Measurements from ENCODE around the gene TUT4. TPM values are rescaled to one million over a fixed set of nuclear protein-coding genes. Genes with fewer than 3 reads are reported as not detected.
A peak's percentile ranks its signal among the peaks of the same experiment; 100 is the strongest.

Gene TUT4
- total RNA-seq, 1 donor, result 26.9 TPM

DNA sequence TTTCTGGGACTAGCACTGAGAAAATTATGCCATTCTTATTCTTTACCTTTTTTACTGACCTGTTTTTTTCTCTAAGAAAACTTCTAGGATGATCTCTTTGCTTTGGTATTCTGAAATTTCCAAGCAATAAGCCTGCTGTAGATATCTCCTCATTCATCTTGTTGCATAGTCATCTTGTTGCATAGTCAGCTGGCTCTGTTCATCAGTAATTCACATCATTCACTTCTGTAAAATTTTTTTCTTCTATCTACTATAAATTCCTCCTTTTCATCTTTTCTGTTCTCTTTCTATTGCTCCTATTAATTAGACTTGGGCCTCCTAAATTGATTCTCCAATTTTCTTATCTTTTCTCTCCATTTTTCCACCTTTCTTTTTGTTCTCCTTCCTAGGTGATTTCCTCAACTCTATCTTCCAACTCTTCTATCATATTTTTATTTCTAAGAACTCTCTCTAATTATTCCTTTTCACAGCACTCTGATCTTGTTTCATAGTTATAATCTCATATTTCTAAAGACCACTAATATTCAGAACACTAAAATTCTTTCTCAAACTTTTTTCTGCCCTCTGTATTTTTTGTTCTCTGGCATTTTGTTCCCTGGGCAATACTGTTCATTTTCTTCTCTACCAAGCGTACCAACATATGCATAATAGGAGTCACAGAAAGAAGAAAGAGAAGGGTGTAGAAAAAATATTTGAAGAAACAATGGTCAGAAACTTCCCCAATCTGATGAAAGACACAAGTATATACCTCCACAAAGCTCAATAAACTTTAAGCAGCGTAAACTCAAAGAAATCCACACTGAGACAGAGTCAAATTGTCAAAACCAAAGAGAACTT lies 17.7 kb downstream of the TUT4 start:
- DNase-seq (ENCODE audit: low read depth in 2 of 3, low spot score in 2 of 3), result no peak

DNA sequence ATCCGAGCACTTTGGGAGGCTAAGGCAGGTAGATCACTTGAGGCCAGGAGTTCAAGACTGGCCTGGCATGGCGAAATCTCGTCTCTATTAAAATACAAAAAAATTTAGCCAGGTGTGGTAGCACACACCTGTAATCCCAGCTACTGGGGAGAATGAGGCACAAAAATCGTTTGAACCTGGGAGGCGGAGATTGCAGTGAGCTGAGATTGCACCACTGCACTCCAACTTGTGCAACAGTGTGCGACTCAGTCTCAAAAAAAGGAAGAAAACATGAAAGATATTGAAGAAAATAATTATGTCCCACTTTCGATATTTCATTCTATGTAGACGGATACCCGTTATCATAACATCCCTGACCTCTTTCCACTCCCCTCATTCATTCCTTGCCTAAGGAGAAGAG lies 19.2 kb downstream of the TUT4 start:
- DNase-seq (ENCODE audit: low read depth in 2 of 3, low spot score in 2 of 3), result no peak

- DNase-seq (ENCODE audit: low read depth in 2 of 3, low spot score in 2 of 3), result no peak
Measured at GRCh38 chr1:52532731-52533327, 20.1 kb downstream of the TUT4 start.

DNA sequence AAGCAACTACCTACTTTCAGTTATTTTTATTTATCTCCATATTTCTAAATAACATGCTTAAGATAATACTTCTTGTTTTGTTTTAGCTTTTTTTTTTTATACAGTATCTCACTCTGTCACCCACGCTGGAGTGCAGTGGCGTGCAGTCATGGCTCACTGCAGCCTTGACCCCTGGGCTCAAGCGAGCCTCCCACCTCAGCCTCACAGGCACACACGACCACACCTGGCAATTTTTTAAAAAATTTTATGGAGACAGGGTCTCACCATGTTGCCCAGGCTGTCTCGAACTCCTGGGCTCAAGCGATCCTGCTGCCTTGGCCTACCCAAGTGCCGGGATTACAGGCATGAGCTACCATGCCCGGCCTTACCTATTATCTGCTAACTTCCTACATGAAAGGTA lies 20.6 kb downstream of the TUT4 start:
- no peak for DNase-seq (ENCODE audit: low read depth in 2 of 3, low spot score in 2 of 3)

GRCh38 chr1:52531249-52531872 lies 21.5 kb downstream of the TUT4 start:
- DNase-seq (ENCODE audit: low read depth in 2 of 3, low spot score in 2 of 3), result no peak

DNA sequence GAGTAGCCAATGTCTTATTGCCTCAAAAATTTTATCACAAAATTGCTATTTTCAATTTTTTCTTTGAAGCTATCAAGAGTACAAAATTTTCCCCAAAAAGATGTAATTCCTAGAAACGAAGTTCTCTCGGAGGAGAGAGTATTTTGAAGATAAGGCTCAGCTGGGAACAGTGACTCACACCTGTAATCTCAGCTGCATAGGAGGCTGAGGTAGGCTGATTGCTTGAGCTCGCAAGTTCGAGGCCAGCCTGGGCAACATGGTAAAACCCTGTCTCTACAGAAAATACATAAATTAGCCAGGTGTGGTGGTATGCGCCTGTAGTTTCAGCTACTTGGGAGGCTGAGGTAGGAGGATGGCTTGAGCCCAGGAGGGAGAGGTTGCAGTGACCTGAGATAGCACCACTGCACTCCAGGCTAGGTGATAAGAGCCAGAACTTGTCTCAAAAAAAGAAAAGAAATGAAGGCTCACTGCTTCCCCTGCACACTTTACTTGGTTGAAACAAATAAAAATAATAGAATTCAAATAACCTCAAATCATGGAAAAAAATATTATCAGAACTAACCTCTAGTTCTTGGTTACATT lies 22.2 kb downstream of the TUT4 start:
- no peak for DNase-seq (ENCODE audit: low read depth in 2 of 3, low spot score in 2 of 3)

DNA sequence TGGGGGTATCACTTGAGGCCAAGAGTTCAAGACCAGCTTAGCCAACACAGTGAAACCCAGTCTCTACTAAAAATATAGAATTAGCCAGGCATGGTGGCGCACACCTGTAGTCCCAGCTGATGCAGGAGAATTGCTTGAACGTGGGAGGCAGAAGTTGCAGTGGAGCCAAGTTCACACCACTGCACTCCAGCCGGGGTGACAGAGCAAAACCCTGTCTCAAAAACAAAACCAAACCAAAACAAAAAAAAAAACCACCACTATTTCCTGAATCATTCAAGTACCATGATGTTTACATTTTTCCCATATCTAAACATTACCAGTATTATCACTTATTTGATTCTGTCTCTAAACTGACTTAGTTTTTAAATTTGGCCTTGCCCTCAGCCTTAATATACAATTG lies 29.5 kb downstream of the TUT4 start:
- DNase-seq (ENCODE audit: low read depth in 2 of 3, low spot score in 2 of 3), result peak in 1 of 3 donors; percentile 39

DNA sequence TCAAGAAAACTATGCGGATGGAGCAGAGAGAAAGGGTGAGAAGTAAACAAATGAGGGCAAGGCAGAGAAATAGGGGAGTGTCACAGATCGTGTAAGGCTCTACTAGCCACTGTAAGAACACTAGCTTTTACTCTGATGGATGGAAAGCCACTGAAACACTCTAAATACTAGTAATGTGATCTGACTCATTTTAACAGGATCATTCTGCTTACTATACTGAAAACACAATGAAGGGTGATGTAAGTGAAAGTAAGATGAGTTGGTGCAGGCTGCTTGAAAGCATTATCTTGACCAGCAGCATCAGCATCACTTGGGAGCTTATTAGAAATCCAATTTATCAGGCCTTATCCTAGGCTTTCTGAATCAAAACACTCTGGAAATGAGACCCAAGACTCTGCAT lies 32.7 kb downstream of the TUT4 start:
- no peak for DNase-seq (ENCODE audit: low read depth in 2 of 3, low spot score in 2 of 3)

DNA sequence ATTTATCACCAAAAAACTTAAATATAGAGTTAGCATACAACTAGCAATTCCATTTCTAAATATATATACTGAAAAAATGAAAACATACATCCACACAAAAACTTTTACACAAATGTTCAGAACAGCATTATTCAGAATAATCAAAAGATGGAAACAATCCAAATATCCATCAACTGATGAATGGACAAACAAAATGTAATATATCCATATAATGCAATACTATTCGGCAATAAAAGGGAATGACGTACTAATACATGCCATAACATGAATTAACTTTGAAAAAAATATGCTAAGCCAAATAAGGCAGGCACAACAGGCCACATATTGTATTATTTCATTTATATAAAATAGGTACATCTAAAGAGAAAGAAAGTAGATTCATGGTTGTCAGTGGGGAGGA lies 33.9 kb downstream of the TUT4 start:
- DNase-seq (ENCODE audit: low read depth in 2 of 3, low spot score in 2 of 3), result no peak

GRCh38 chr1:52511851-52512615 lies 40.9 kb downstream of the TUT4 start:
- DNase-seq (ENCODE audit: low read depth in 2 of 3, low spot score in 2 of 3), result no peak

- no peak for DNase-seq (ENCODE audit: low read depth in 2 of 3, low spot score in 2 of 3)
Measured at GRCh38 chr1:52511439-52511838, 41.5 kb downstream of the TUT4 start.

GRCh38 chr1:52506920-52507546 lies 45.9 kb downstream of the TUT4 start:
- no peak for DNase-seq (ENCODE audit: low read depth in 2 of 3, low spot score in 2 of 3)

DNA sequence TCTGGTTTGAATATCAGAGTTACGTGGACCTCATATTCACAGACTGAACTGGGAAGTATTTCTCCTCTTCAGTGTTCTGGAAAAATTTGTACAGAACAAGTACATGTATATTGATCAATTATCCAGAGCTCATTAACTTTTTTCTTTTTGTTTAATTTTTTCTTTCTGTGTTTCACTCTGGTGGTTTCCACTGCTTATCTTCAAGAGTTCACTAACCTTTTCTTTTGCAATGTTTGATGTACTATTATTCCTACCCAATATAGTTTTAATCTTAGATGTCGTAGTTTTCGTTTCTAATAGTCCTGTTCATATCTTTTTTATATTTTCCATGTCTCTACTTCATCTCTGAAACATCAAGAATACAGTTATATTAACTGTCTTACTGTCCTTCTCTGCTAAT lies 46.5 kb downstream of the TUT4 start:
- no peak for DNase-seq (ENCODE audit: low read depth in 2 of 3, low spot score in 2 of 3)

DNA sequence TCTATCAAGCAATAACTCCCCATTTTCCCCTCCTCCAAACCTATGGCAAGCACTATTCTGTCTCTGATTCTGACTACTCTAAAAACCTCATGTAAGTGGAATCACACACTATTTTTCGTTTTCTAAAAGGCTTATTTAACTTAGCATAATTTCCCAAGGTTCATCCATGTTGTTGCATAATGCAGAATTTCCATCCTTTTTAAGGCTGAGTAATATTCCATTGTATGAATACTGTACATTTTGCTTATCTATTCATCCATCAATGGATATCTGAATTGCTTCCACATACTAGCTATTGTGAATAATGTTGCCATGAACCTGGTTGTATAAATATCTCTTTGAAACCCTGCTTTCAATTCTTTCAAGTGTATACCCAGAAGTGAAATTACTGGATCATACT lies 48.2 kb downstream of the TUT4 start:
- no peak for DNase-seq (ENCODE audit: low read depth in 2 of 3, low spot score in 2 of 3)

DNA sequence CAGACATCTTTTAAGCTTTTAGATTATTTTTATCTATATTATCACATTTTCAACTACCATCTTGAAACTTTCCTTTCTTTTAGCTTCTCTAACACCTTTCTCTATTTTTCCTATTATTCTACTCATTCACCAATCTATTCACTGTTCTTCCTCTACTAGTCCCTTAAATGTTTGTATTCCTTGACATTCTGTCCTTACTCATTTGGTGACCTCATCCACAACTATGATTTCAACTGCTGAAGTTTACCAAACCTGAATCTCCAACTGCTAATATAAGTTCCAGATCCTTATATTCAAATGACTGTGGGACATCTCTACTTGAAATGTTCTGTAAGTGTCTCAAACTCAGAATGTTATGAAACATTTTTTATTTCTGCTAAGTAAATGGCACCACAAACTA lies 49.2 kb downstream of the TUT4 start:
- no peak for DNase-seq (ENCODE audit: low read depth in 2 of 3, low spot score in 2 of 3)

GRCh38 chr1:52502789-52503188 lies 50.1 kb downstream of the TUT4 start:
- DNase-seq (ENCODE audit: low read depth in 2 of 3, low spot score in 2 of 3), result no peak

GRCh38 chr1:52487632-52488031 lies 65.3 kb downstream of the TUT4 start:
- no peak for DNase-seq (ENCODE audit: low read depth in 2 of 3, low spot score in 2 of 3)

DNA sequence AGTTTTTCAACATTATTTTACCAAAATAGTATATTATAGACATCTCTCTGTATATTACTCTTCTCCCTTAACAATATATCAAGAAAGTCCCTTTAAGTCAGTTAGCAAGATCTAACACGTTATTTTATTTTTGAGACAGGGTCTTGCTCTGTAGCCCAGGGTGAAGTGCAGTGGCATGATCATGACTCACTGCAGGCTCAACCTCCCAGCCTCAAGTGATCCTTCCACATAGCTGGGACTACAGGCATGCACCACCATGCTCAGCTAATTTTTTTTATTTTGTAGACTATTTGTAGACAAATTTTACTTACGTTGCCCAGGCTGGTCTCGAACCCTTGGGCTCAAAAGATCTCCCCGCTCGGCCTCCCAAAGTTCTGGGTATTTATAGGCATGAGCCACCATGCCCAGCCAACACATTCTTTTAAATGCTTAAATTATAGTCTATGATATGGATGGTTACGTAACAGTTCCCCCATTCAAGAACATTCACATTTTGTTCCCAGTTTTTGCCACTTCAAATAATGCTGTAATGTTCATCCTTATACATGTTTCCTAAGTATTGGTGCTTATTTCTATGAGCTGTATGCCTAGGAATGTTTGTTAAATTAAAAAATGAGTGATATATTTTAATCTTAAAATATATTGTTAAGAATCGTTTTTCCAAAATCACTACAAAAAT lies 70.4 kb downstream of the TUT4 start:
- DNase-seq (ENCODE audit: low read depth in 2 of 3, low spot score in 2 of 3), result no peak

DNA sequence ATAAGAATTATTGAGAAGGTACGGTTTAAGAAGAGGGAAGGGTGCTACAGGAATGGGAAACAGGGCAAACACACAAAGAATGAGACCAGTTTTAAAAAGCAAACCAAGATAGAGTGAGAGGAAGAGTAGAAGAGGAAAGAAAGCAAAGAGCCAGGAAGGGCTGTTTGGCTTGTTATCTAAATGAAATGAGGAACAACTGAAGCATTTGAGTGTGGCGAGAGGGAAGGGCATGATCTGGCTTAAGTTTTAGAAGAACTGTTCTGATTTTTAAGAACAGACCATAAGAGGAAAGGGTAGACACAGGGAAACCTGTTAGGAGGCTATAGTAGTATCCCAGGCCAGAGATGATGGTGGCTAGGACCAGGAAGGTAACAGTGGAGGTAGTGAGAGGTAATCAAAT lies 73.8 kb downstream of the TUT4 start:
- peak in 1 of 3 donors; percentile 44 for DNase-seq (ENCODE audit: low read depth in 2 of 3, low spot score in 2 of 3)

GRCh38 chr1:52477876-52478275 lies 75.0 kb downstream of the TUT4 start:
- DNase-seq (ENCODE audit: low read depth in 2 of 3, low spot score in 2 of 3), result no peak
